ENCODE data around the gene SETBP1. TPM values are rescaled to one million over a fixed set of nuclear protein-coding genes. Genes with fewer than 3 reads are reported as not detected.

SETBP1 gene
- polyA plus RNA-seq, 1 experiment: 2.9 TPM

DNA sequence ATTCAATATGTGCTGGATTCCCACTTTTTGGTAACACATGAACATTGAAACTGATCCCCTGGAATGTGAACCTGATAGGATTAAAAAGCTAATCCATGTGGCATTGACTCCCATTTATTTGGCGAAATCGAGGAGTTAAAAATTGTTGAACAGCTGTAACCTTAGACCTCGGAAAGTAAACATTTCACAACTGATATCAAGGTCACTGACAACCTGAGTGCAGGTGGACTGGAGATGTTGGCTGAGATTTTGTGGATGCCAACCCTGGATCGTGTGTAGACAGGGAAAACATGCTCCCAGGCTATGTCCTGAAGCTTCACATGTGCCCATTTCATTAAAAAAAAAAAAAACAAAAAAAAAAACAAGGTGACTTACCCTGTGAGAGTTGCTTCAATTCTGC lies 204.8 kb downstream of the SETBP1 start:
- no peak overlapping the region for H3K4me3 ChIP-seq (ENCODE audit: low read depth, low read length)
- ChIA-PET POLR2A (no interaction called here), CTCF (interaction anchor here (0.7 kb wide), 1 partner anchor 21 kb away, joined by 3 read pairs; no protein-coding TSS in a partner anchor)
- DNase-seq (ENCODE audit: low read depth): no peak
- H3K36me3 ChIP-seq (ENCODE audit: control insufficient read depth, insufficient read depth, low read length): no peaks in the 10 kb centered on the region
- no peaks in the 10 kb centered on the region for H3K27me3 ChIP-seq (ENCODE audit: control insufficient read depth, insufficient read depth, low read length)
- TF ChIP-seq, protein P1, sequence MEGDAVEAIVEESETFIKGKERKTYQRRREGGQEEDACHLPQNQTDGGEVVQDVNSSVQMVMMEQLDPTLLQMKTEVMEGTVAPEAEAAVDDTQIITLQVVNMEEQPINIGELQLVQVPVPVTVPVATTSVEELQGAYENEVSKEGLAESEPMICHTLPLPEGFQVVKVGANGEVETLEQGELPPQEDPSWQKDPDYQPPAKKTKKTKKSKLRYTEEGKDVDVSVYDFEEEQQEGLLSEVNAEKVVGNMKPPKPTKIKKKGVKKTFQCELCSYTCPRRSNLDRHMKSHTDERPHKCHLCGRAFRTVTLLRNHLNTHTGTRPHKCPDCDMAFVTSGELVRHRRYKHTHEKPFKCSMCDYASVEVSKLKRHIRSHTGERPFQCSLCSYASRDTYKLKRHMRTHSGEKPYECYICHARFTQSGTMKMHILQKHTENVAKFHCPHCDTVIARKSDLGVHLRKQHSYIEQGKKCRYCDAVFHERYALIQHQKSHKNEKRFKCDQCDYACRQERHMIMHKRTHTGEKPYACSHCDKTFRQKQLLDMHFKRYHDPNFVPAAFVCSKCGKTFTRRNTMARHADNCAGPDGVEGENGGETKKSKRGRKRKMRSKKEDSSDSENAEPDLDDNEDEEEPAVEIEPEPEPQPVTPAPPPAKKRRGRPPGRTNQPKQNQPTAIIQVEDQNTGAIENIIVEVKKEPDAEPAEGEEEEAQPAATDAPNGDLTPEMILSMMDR (IDR thresholded peaks at IDR 0.05; ENCODE audit: insufficient read depth, low read depth, low read length): no peak

DNA sequence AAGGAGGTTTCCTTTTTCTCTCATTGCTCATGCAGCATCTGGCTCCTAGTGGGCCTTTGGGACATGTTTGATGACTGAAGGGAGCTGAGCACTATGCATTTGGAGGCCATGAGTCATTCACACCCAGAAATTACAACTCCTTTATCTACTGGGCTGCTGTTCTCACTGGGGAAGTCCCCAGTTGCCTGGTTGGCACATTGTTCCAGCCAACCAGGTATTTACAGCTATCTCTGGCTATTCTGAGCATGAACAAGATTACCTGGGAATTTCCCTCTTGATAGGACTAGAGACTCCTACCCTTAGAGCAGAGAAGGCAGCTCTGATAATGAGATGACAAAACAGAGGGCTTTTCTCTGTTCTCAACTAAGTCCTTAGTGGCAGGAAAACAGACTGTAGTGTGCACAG lies 206.5 kb downstream of the SETBP1 start:
- POLR2A ChIA-PET: no interaction called here
- no peak for DNase-seq (ENCODE audit: low read depth)
- H3K36me3 ChIP-seq (ENCODE audit: control insufficient read depth, insufficient read depth, low read length): no peaks in the 10 kb centered on the region
- TF ChIP-seq, protein P1 (IDR thresholded peaks at IDR 0.05; ENCODE audit: insufficient read depth, low read depth, low read length): no peak
- H3K27me3 ChIP-seq (ENCODE audit: control insufficient read depth, insufficient read depth, low read length): no peaks in the 10 kb centered on the region
- CTCF ChIA-PET: interaction anchor here (0.6 to 1.5 kb wide), 3 partner anchors 10 to 1267 kb away, joined by 3 to 4 read pairs (median 3); no protein-coding TSS in a partner anchor
- no peak overlapping the region for H3K4me3 ChIP-seq (ENCODE audit: low read depth, low read length)

DNA sequence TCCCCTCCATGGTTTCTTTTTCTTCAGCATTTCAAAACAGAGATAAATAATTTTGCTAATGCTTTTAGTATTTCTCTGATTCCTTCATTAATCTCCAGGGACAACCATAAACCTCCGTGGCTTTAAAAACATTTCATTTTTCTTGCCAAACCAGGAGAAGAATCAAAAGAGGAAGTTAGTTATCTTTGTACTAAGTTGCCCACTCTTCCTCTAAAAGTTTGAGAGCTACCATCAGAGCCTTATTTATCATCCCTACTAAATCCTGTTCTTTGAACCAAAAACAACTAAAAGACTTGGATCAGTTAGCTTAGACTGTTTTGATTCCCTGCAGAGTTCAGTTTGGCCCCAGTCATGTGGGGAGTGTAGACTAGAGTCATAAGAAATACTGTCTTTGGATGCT lies 208.4 kb downstream of the SETBP1 start:
- TF ChIP-seq, protein P1 (IDR thresholded peaks at IDR 0.05; ENCODE audit: insufficient read depth, low read depth, low read length): no peak
- ChIA-PET POLR2A (no interaction called here), CTCF (interaction anchor here (0.6 kb wide), 2 partner anchors 134 to 156 kb away, joined by 3 read pairs; no protein-coding TSS in a partner anchor)
- H3K27me3 ChIP-seq (ENCODE audit: control insufficient read depth, insufficient read depth, low read length): no peaks in the 10 kb centered on the region
- H3K36me3 ChIP-seq (ENCODE audit: control insufficient read depth, insufficient read depth, low read length): no peaks in the 10 kb centered on the region
- DNase-seq (ENCODE audit: low read depth): no peak
- H3K4me3 ChIP-seq (ENCODE audit: low read depth, low read length): no peak overlapping the region

DNA sequence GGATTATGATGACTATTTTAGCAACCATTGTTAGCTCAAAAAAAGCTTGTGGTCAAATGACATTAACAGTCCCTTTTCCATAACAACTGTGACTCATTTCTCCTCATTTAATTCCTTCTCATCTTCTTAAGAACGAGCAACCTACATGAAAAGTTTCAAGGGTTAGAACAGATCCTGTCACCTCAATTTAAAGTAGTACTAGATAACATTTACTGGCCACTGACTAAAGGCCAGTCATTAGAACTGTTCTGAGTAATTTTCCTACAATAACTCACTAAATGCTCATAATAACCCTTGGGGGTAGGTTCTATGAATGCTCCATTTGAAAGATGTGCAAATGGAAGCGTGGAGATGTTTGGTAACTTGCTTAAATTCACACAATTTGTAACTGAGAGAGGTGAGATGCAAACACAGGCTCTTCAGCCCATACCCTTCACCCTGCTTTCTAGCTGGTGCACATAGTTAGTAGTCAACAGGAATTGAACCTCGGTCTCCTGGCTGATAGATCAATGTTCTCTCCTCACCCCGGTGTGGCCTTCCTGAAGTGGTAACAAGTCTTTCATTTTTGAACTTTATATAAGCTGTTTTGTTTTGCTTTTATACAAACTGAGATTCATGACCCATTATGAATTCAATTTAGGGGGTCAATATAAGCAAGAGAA lies 212.5 kb downstream of the SETBP1 start:
- DNase-seq (ENCODE audit: low read depth): no peak
- TF ChIP-seq, protein P1 (IDR thresholded peaks at IDR 0.05; ENCODE audit: insufficient read depth, low read depth, low read length): no peak
- ChIA-PET POLR2A (no interaction called here), CTCF (interaction anchor here (1.0 to 1.3 kb wide), 2 partner anchors 164 to 206 kb away, joined by 3 to 4 read pairs; no protein-coding TSS in a partner anchor)
- no peak overlapping the region for H3K4me3 ChIP-seq (ENCODE audit: low read depth, low read length)
- no peaks in the 10 kb centered on the region for H3K27me3 ChIP-seq (ENCODE audit: control insufficient read depth, insufficient read depth, low read length)
- H3K36me3 ChIP-seq (ENCODE audit: control insufficient read depth, insufficient read depth, low read length): no peaks in the 10 kb centered on the region

DNA sequence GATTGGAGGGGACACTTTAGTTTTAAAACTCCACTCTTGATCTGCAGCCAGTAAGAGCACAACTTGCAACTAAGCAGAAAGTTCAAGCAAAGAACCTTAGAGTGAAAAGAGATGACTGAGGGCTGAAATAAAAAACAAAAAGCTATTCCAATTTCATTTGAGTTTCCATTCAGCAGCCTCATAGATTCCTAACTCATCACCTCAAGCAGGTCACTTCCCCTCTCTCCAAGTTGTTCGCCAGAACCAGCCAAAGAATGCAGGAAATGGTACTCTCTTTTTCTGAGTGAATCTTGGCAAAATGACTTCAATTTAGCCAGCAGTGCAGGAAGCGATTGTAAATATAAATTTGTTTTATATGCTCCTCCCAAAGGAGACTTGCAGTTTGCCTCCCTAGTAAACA lies 213.3 kb downstream of the SETBP1 start:
- H3K4me3 ChIP-seq (ENCODE audit: low read depth, low read length): no peak overlapping the region
- POLR2A ChIA-PET: no interaction called here
- H3K36me3 ChIP-seq (ENCODE audit: control insufficient read depth, insufficient read depth, low read length): no peaks in the 10 kb centered on the region
- no peak for DNase-seq (ENCODE audit: low read depth)
- no peaks in the 10 kb centered on the region for H3K27me3 ChIP-seq (ENCODE audit: control insufficient read depth, insufficient read depth, low read length)
- CTCF ChIA-PET: interaction anchor here (1.3 kb wide), 1 partner anchor 206 kb away, joined by 4 read pairs; no protein-coding TSS in a partner anchor
- TF ChIP-seq, protein P1 (IDR thresholded peaks at IDR 0.05; ENCODE audit: insufficient read depth, low read depth, low read length): no peak

Measured in BJ (cell line).